K562 (cell line): ENCODE data around the gene TMEM45A. TPM values are rescaled to one million over a fixed set of nuclear protein-coding genes. Genes with fewer than 3 reads are reported as not detected.

ENCODE experiments used
- BACH1 ChIP-seq: fragments of 200-800 bp; sonication (Bioruptor generic); IDR thresholded peaks from 2 replicates; pipeline ENCODE4 v1.6.1; 2016; ENCODE audit warnings: missing genetic modification characterization, missing compliant biosample characterization
- BCLAF1 ChIP-seq, 2 experiments: fragments of 450-650 bp in 1 of 2; IDR thresholded peaks; 2 replicates each; pipeline ENCODE4 v1.6.1; 2011 to 2017; ENCODE audit warnings: low read depth in 2 of 2, antibody characterized with exemption in 1 of 2, borderline replicate concordance in 1 of 2, low read length in 1 of 2, mild to moderate bottlenecking in 1 of 2, mixed read lengths in 1 of 2; ENCODE audit not compliant: control insufficient read depth in 1 of 2
- CAMTA2 ChIP-seq: fragments of 250-450 bp; sonication (Bioruptor Pico); conservative IDR thresholded peaks from 2 replicates; pipeline ENCODE4 v1.5.1; 2022
- CBX1 ChIP-seq: sonication (generic); IDR thresholded peaks from 2 replicates; pipeline ENCODE4 v1.6.1; 2016; ENCODE audit warnings: antibody characterized with exemption, low read depth, mild to moderate bottlenecking
- CBX3 ChIP-seq, 2 experiments: IDR thresholded peaks; 1 replicate in 1 of 2; 2 replicates in 1 of 2; pipeline ENCODE4 v1.6.1; 2012; ENCODE audit warnings: inconsistent platforms in 2 of 2, low read length in 2 of 2, borderline replicate concordance in 1 of 2, control low read depth in 1 of 2
- CREB1 ChIP-seq, 2 experiments: sonication (generic) in 1 of 2; formaldehyde crosslinking in 1 of 2; IDR thresholded peaks; 2 replicates each; pipeline versions ENCODE4 v1.6.1 to v1.8.0; 2012 to 2022; ENCODE audit warnings: inconsistent platforms in 1 of 2, mild to moderate bottlenecking in 1 of 2, missing genetic modification reagents in 1 of 2, moderate library complexity in 1 of 2
- HMG20B ChIP-seq: fragments of 250-450 bp; sonication (Bioruptor Pico); IDR thresholded peaks from 2 replicates; pipeline ENCODE4 v1.5.0; 2021; ENCODE audit warnings: mild to moderate bottlenecking
- HMGN3 ChIP-seq: IDR thresholded peaks from 2 replicates; pipeline ENCODE4 v1.6.1; 2011; ENCODE audit warnings: borderline replicate concordance, low read depth, mild to moderate bottlenecking, mixed read lengths, low read length; ENCODE audit not compliant: insufficient read length; ENCODE audit errors: extremely low read depth
- HNRNPUL1 ChIP-seq: fragments of 200-400 bp; formaldehyde crosslinking; IDR thresholded peaks from 2 replicates; pipeline ENCODE4 v1.6.1; 2017; ENCODE audit warnings: low read length
- MAFG ChIP-seq: fragments of 450-650 bp; conservative IDR thresholded peaks from 2 replicates; pipeline ENCODE4 v1.6.1; 2016; ENCODE audit warnings: missing genetic modification characterization, missing compliant biosample characterization
- MAFK ChIP-seq: IDR thresholded peaks from 2 replicates; pipeline ENCODE4 v1.6.1; 2011; ENCODE audit warnings: low read length, improper control_type of control experiment
- MTA3 ChIP-seq: fragments of 450-650 bp; formaldehyde crosslinking; IDR thresholded peaks from 2 replicates; pipeline ENCODE4 v1.6.1; 2017; ENCODE audit warnings: mild to moderate bottlenecking, borderline replicate concordance
- NEUROD1 ChIP-seq: fragments of 150-350 bp; IDR thresholded peaks from 2 replicates; pipeline ENCODE4 v1.6.1; 2014; ENCODE audit warnings: borderline replicate concordance, low read length, low read depth; ENCODE audit not compliant: partially characterized antibody
- RFX7 ChIP-seq: fragments of 250-450 bp; sonication (Bioruptor Pico); IDR thresholded peaks from 2 replicates; pipeline ENCODE4 v1.5.1; 2021; ENCODE audit warnings: mild to moderate bottlenecking
- SMARCA5 ChIP-seq: fragments of 450-650 bp; IDR thresholded peaks from 2 replicates; pipeline ENCODE4 v1.6.1; 2016
- SOX6 ChIP-seq: fragments of 450-650 bp; IDR thresholded peaks from 2 replicates; pipeline ENCODE4 v1.6.1; 2014; ENCODE audit warnings: mild to moderate bottlenecking
- ZEB2 ChIP-seq: fragments of 450-650 bp; IDR thresholded peaks from 2 replicates; pipeline ENCODE4 v1.6.1; 2016
- ZNF197 ChIP-seq: fragments of 200-800 bp; sonication (Bioruptor generic); IDR thresholded peaks from 2 replicates; pipeline ENCODE4 v1.6.1; 2016; ENCODE audit warnings: low read depth, missing genetic modification characterization, missing compliant biosample characterization
- ZNF274 ChIP-seq: IDR thresholded peaks from 2 replicates; pipeline ENCODE4 v1.6.1; 2011; ENCODE audit warnings: low read depth, mild to moderate bottlenecking, low read length, moderate library complexity, borderline replicate concordance
- ZNF512 ChIP-seq: IDR thresholded peaks from 2 replicates; pipeline ENCODE4 v1.6.1; 2016; ENCODE audit warnings: missing genetic modification characterization, missing compliant biosample characterization
- polyA plus RNA-seq, 8 experiments: library from polyadenylated mRNA; depleted of rRNA in 4 of 8; stranded (reverse) in 5 of 8; unstranded in 3 of 8; fragments of >200 nt; fragmentation: Nextera tagmentation in 2 of 8; fragmentation: Illumina TruSeq in 1 of 8; extraction: Ambion mirVana in 2 of 8; extraction: Trizol in 1 of 8; gene quantifications; 2 replicates each; pipeline versions ENCODE4 v1.2.1 to v1.2.3, GENCODE V29; 2011 to 2014; ENCODE audit warnings: inconsistent platforms in 1 of 8, missing spikeins in 1 of 8
- total RNA-seq, 7 experiments: library from RNA; depleted of rRNA in 6 of 7; stranded (reverse); fragments of >200 nt in 6 of 7; fragmentation: Illumina TruSeq in 2 of 7; extraction: Trizol in 2 of 7; gene quantifications; 2 replicates each; pipeline versions ENCODE4 v1.2.1 to v1.2.3, GENCODE V29; 2011 to 2021; ENCODE audit warnings: low replicate concordance in 1 of 7
- TF ChIP-seq, protein P1 (sequence below): fragments of 250-450 bp; sonication (Bioruptor Pico); IDR thresholded peaks from 2 replicates; pipeline ENCODE4 v1.8.0; 2022; ENCODE audit warnings: moderate library complexity, mild to moderate bottlenecking, inconsistent platforms
- TF ChIP-seq, protein P2 (sequence below): fragments of 250-450 bp; sonication (Bioruptor Pico); IDR thresholded peaks from 2 replicates; pipeline ENCODE4 v1.8.0; 2021; ENCODE audit warnings: moderate library complexity, mild to moderate bottlenecking, inconsistent platforms

The TMEM45A gene
- total and polyA plus RNA-seq, 9 of the 15 experiments (the other 6 are each of a cell fraction or from before 2014, with no cell fraction given), result 0.41 to 4.1 (median 0.95) TPM

DNA sequence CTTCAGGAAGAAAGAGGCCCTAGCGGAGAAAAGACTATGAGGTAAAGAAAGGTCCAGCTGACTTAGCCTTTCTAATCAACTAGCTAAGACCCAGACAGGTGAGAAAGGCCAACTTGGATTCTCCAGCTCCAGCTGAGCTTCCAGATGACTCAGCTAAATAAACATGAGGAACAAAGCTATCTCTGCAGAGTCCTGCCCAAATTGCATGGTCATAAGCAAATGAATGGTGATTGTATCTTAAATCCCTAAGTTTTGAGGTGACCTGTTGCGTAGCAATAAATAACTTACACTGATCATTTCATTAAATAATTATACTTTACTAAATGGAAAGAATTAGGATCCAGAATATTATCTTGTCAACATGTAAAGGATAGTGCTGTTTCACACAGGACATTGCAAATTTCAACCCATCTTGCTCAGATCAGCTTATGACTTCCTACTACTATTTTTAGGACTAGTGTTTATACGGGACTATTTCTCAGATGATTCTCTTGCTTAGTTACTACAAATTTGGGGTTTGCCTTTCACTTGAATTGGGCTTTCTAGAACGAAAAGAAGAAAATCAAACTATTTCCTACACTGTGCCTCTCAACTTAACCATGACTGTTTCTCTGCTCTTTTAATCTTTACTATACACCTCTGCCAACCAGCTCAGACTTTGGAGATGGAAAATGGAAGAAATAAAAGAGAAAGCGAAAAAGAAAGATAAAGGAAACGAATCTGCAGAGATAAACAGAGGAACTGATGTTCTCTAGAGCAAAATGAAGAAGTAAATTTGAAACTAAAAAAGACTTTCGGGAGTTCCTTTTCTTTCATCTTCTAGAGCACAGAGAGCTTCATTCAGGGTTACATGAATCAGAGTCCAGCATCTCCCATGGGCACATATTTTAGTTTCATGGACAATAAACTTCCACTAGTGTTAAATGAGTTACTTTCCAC lies 110.4 kb downstream of the TMEM45A start (continued):
- TF ChIP-seq HMG20B (CRISPR knock-in tag) (no peak), BCLAF1 (IDR thresholded peaks at IDR 0.05; ENCODE audit: borderline replicate concordance in 1 of 2, control insufficient read depth in 1 of 2, low read depth in 2 of 2, low read length in 1 of 2) (no peak), ZNF512 (tag) (0 out of 2 replicates have a peak, but pooled peaks have one; percentile 30), SMARCA5 (no peak), ZEB2 (0 out of 2 replicates have a peak, but pooled peaks have one; percentile 41), SOX6 (peak; percentile 55; the same call in 1 of the 2 replicates), NEUROD1 (no peak), HNRNPUL1 (no peak), CBX3 (IDR thresholded peaks at IDR 0.05; ENCODE audit: borderline replicate concordance in 1 of 2, low read length in 2 of 2) (no peak), MTA3 (no peak), CREB1 (IDR thresholded peaks at IDR 0.05) (no peak), CREB1 (CRISPR knock-in tag; IDR thresholded peaks at IDR 0.05) (no peak), BACH1 (tag) (peak; percentile 80), MAFK (peak; percentile 75), HMGN3 (no peak), MAFG (tag) (peak; percentile 94), ZNF274 (no peak), RFX7 (CRISPR knock-in tag) (no peak), CBX1 (no peak), CAMTA2 (CRISPR knock-in tag) (no peak), ZNF197 (CRISPR knock-in tag) (no peak)
- TF ChIP-seq, protein P1, sequence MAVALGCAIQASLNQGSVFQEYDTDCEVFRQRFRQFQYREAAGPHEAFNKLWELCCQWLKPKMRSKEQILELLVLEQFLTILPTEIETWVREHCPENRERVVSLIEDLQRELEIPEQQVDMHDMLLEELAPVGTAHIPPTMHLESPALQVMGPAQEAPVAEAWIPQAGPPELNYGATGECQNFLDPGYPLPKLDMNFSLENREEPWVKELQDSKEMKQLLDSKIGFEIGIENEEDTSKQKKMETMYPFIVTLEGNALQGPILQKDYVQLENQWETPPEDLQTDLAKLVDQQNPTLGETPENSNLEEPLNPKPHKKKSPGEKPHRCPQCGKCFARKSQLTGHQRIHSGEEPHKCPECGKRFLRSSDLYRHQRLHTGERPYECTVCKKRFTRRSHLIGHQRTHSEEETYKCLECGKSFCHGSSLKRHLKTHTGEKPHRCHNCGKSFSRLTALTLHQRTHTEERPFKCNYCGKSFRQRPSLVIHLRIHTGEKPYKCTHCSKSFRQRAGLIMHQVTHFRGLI (CRISPR knock-in tag), result no peak
- TF ChIP-seq, protein P2, sequence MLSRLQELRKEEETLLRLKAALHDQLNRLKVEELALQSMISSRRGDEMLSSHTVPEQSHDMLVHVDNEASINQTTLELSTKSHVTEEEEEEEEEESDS, result no peak
